Kidney tubule cell (primary cell): Measurements from ENCODE around the gene MPST.

Experiments used
- DNase-seq: peaks from one replicate; pipeline ENCODE4 v3.0.0-alpha.2; 2018; ENCODE audit warnings: low spot score

The MPST gene

GRCh38 chr22:37000676-37001534 is 18.6 kb upstream of the MPST start:
- no peak for DNase-seq

GRCh38 chr22:37001826-37002225 is 17.7 kb upstream of the MPST start:
- DNase-seq = no peak

- no peak for DNase-seq
Measured at GRCh38 chr22:37002633-37003032, 16.9 kb upstream of the MPST start.

GRCh38 chr22:37007651-37008050 is 11.9 kb upstream of the MPST start:
- DNase-seq = no peak

GRCh38 chr22:37008365-37008764 is 11.2 kb upstream of the MPST start:
- no peak for DNase-seq

GRCh38 chr22:37009490-37009889 is 10.1 kb upstream of the MPST start:
- DNase-seq = no peak

GRCh38 chr22:37010174-37010573 is 9.4 kb upstream of the MPST start:
- DNase-seq = no peak

GRCh38 chr22:37010976-37011375 is 8.6 kb upstream of the MPST start:
- DNase-seq = no peak

GRCh38 chr22:37011472-37011871 is 8.1 kb upstream of the MPST start:
- no peak for DNase-seq

GRCh38 chr22:37012262-37012904 is 7.2 kb upstream of the MPST start:
- DNase-seq = no peak

- DNase-seq = no peak
Measured at GRCh38 chr22:37012956-37013355, 6.6 kb upstream of the MPST start.

- no peak for DNase-seq
Measured at GRCh38 chr22:37014415-37014806, 5.1 kb upstream of the MPST start.

GRCh38 chr22:37014835-37015586 is 4.5 kb upstream of the MPST start:
- no peak for DNase-seq

- no peak for DNase-seq
Measured at GRCh38 chr22:37015587-37015878, 4.0 kb upstream of the MPST start.

GRCh38 chr22:37016134-37016910 is 3.2 kb upstream of the MPST start:
- DNase-seq = no peak

- DNase-seq = no peak
Measured at GRCh38 chr22:37017356-37017755, 2.2 kb upstream of the MPST start.

GRCh38 chr22:37018086-37018814 is 1.3 kb upstream of the MPST start:
- no peak for DNase-seq

- peak; percentile 44 for DNase-seq
Measured at GRCh38 chr22:37018815-37019308, 680 bp upstream of the MPST start.

GRCh38 chr22:37020192-37020479 is 594 bp downstream of the MPST start:
- peak; percentile 54 for DNase-seq

GRCh38 chr22:37021041-37021440 is 1.5 kb downstream of the MPST start:
- DNase-seq = no peak

GRCh38 chr22:37021710-37022482 is 2.4 kb downstream of the MPST start:
- DNase-seq = peak; percentile 39
